ENCODE results near the gene KHDRBS1. TPM values are rescaled to one million over a fixed set of nuclear protein-coding genes. Genes with fewer than 3 reads are reported as not detected.
"Not testable (repeated sequence)": the region's sequence is repeated elsewhere in the genome, so short reads cannot be mapped to it uniquely, and the experiment has no call there.

KHDRBS1 gene
- total and polyA plus RNA-seq, 5 experiments from 2014 or later, result 92.1 to 130 (median 115) TPM

- no peaks in the 10 kb centered on the region for H3K27me3 Mint-ChIP-seq
- no peaks in the 10 kb centered on the region for H3K9me3 Mint-ChIP-seq
- no peak for DNase-seq
- POLR2A ChIA-PET, result no interaction called here
- peaks cover 0 to 79% (median 5%) of the 10 kb centered on the region in 3 donors for H3K36me3 Mint-ChIP-seq
- no peak overlapping the region for H3K4me3 Mint-ChIP-seq
- peaks cover 0 to 5% (median 3%) of the 10 kb centered on the region in 4 donors for H3K4me1 Mint-ChIP-seq
- peak overlapping the region in 4 of 10 donors; percentile 14 to 68 (median 44) for H3K27ac Mint-ChIP-seq
- ATAC-seq, result no peak
These were observed 32.1 kb downstream of the KHDRBS1 start for GRCh38 chr1:32045772-32046171.

- no peak for ATAC-seq
- H3K4me3 Mint-ChIP-seq, result no peak overlapping the region
- no peak for DNase-seq
- H3K27me3 Mint-ChIP-seq, result no peaks in the 10 kb centered on the region
- H3K9me3 Mint-ChIP-seq, result no peaks in the 10 kb centered on the region
- POLR2A ChIA-PET, result no interaction called here
- H3K27ac Mint-ChIP-seq, result peak overlapping the region in 3 of 10 donors; percentile 37 to 84 (median 75)
- H3K4me1 Mint-ChIP-seq, result peaks cover 0 to 5% (median 3%) of the 10 kb centered on the region in 4 donors
- H3K36me3 Mint-ChIP-seq, result peaks cover 0 to 78% (median 5%) of the 10 kb centered on the region in 3 donors
These were observed 34.0 kb downstream of the KHDRBS1 start for GRCh38 chr1:32047701-32048100.

GRCh38 chr1:32048440-32048839, 34.8 kb downstream of the KHDRBS1 start:
- Mint-ChIP-seq H3K27me3 (no peaks in the 10 kb centered on the region), H3K4me1 (peaks cover 0 to 5% (median 3%) of the 10 kb centered on the region in 4 donors), H3K27ac (peak overlapping the region in 6 of 10 donors; percentile 37 to 84 (median 58)), H3K36me3 (peaks cover 0 to 84% (median 5%) of the 10 kb centered on the region in 3 donors), H3K4me3 (no peak overlapping the region), H3K9me3 (no peaks in the 10 kb centered on the region)
- ATAC-seq (no peak), DNase-seq (no peak)
- POLR2A ChIA-PET, result no interaction called here

- Mint-ChIP-seq H3K27ac (peak overlapping the region in 6 of 10 donors; percentile 0 to 51 (median 14)), H3K36me3 (peaks cover 0 to 83% (median 2%) of the 10 kb centered on the region in 3 donors), H3K27me3 (no peaks in the 10 kb centered on the region), H3K9me3 (no peaks in the 10 kb centered on the region), H3K4me3 (no peak overlapping the region), H3K4me1 (peaks cover 0 to 5% (median 2%) of the 10 kb centered on the region in 4 donors)
- POLR2A ChIA-PET, result interaction anchor here (1.8 kb wide), 1 partner anchor 9 kb away, joined by 4 read pairs; no protein-coding TSS in a partner anchor
- DNase-seq, result no peak
- ATAC-seq, result no peak
These were observed 38.0 kb downstream of the KHDRBS1 start for GRCh38 chr1:32051706-32052105.

GRCh38 chr1:32052887-32053286, 39.2 kb downstream of the KHDRBS1 start:
- DNase-seq (no peak), ATAC-seq (no peak)
- no peaks in the 10 kb centered on the region for H3K9me3 Mint-ChIP-seq
- peak overlapping the region in 2 of 10 donors; percentile 51 to 65 for H3K27ac Mint-ChIP-seq
- POLR2A ChIA-PET, result interaction anchor here (1.3 kb wide), 1 partner anchor 20 kb away, joined by 3 read pairs; no protein-coding TSS in a partner anchor
- peaks cover 0 to 77% (median 2%) of the 10 kb centered on the region in 3 donors for H3K36me3 Mint-ChIP-seq
- H3K4me1 Mint-ChIP-seq, result peaks cover 0 to 4% (median 1%) of the 10 kb centered on the region in 4 donors
- no peak overlapping the region for H3K4me3 Mint-ChIP-seq
- H3K27me3 Mint-ChIP-seq, result no peaks in the 10 kb centered on the region

GRCh38 chr1:32055416-32055815, 41.7 kb downstream of the KHDRBS1 start:
- peaks cover 0 to 82% (median 4%) of the 10 kb centered on the region in 3 donors for H3K36me3 Mint-ChIP-seq
- no peaks in the 10 kb centered on the region for H3K27me3 Mint-ChIP-seq
- DNase-seq (no peak), ATAC-seq (no peak)
- no peak overlapping the region for H3K4me3 Mint-ChIP-seq
- POLR2A ChIA-PET, result interaction anchor here (0.6 to 1.4 kb wide), 2 partner anchors 53 to 311 kb away, joined by 5 to 6 read pairs; partner anchors contain the start of gene KPNA6
- no peaks in the 10 kb centered on the region for H3K9me3 Mint-ChIP-seq
- H3K4me1 Mint-ChIP-seq, result peaks cover 0 to 4% (median under 1%) of the 10 kb centered on the region in 4 donors
- peak overlapping the region in 7 of 10 donors; percentile 2 to 60 (median 47) for H3K27ac Mint-ChIP-seq

- no peak for DNase-seq
- no peak for ATAC-seq
- Mint-ChIP-seq H3K4me1 (peaks cover 0 to 4% (median under 1%) of the 10 kb centered on the region in 4 donors), H3K36me3 (peaks cover 0 to 84% (median 6%) of the 10 kb centered on the region in 3 donors), H3K27ac (peak overlapping the region in 7 of 10 donors; percentile 20 to 74 (median 53)), H3K4me3 (no peak overlapping the region), H3K27me3 (no peaks in the 10 kb centered on the region), H3K9me3 (no peaks in the 10 kb centered on the region)
- POLR2A ChIA-PET, result interaction anchor here (0.6 to 1.7 kb wide), 4 partner anchors 16 to 1123 kb away, joined by 3 to 6 read pairs (median 6); partner anchors contain the start of genes KPNA6 and TMEM39B
These were observed 42.9 kb downstream of the KHDRBS1 start for GRCh38 chr1:32056598-32056997.

- H3K4me3 Mint-ChIP-seq, result no peak overlapping the region
- POLR2A ChIA-PET, result interaction anchor here (0.6 to 3.2 kb wide), 4 partner anchors 10 to 741 kb away, joined by 4 to 11 read pairs (median 6); partner anchors contain the start of genes MARCKSL1 and TMEM39B
- peaks cover 2 to 13% (median 2%) of the 10 kb centered on the region in 4 donors for H3K4me1 Mint-ChIP-seq
- H3K27ac Mint-ChIP-seq, result peak overlapping the region; percentile 33 to 88 (median 70)
- no peak for DNase-seq
- H3K27me3 Mint-ChIP-seq, result no peaks in the 10 kb centered on the region
- H3K9me3 Mint-ChIP-seq, result no peaks in the 10 kb centered on the region
- no peak for ATAC-seq
- H3K36me3 Mint-ChIP-seq, result peaks cover 0 to 51% (median 4%) of the 10 kb centered on the region in 3 donors
These were observed 47.2 kb downstream of the KHDRBS1 start for GRCh38 chr1:32060914-32061313.

- H3K27me3 Mint-ChIP-seq, result no peaks in the 10 kb centered on the region
- H3K4me1 Mint-ChIP-seq, result peaks cover 3 to 21% (median 13%) of the 10 kb centered on the region in 4 donors
- H3K9me3 Mint-ChIP-seq, result no peaks in the 10 kb centered on the region
- POLR2A ChIA-PET, result interaction anchor here (1.0 to 3.2 kb wide), 3 partner anchors 9 to 50 kb away, joined by 3 to 11 read pairs (median 3); partner anchors contain the start of genes KPNA6 and TMEM39B
- H3K36me3 Mint-ChIP-seq, result peaks cover 0 to 40% (median 4%) of the 10 kb centered on the region in 3 donors
- H3K4me3 Mint-ChIP-seq, result no peak overlapping the region
- DNase-seq (no peak), ATAC-seq (no peak)
- peak overlapping the region in 9 of 10 donors; percentile 10 to 77 (median 47) for H3K27ac Mint-ChIP-seq
These were observed 49.2 kb downstream of the KHDRBS1 start for GRCh38 chr1:32062867-32063230.

GRCh38 chr1:32063261-32063681, 49.6 kb downstream of the KHDRBS1 start:
- DNase-seq (peak in 3 of 10 donors; percentile 36 to 43 (median 38)), ATAC-seq (peak; percentile 60 to 62)
- no peaks in the 10 kb centered on the region for H3K9me3 Mint-ChIP-seq
- H3K4me1 Mint-ChIP-seq, result peaks cover 3 to 21% (median 13%) of the 10 kb centered on the region in 4 donors
- POLR2A ChIA-PET, result interaction anchor here (0.6 to 3.2 kb wide), 4 partner anchors 9 to 174 kb away, joined by 3 to 11 read pairs (median 4); partner anchors contain the start of genes KPNA6 and TMEM39B
- H3K36me3 Mint-ChIP-seq, result peaks cover 0 to 36% (median 3%) of the 10 kb centered on the region in 3 donors
- H3K27ac Mint-ChIP-seq, result peak overlapping the region in 9 of 10 donors; percentile 32 to 88 (median 70)
- no peaks in the 10 kb centered on the region for H3K27me3 Mint-ChIP-seq
- no peak overlapping the region for H3K4me3 Mint-ChIP-seq

- Mint-ChIP-seq H3K27ac (peak overlapping the region in 6 of 10 donors; percentile 14 to 32 (median 25)), H3K36me3 (peaks cover 0 to 11% (median 2%) of the 10 kb centered on the region in 3 donors), H3K4me1 (peaks cover 8 to 21% (median 17%) of the 10 kb centered on the region in 4 donors)
- not testable (repeated sequence) for DNase-seq, H3K9me3 Mint-ChIP-seq, H3K4me3 Mint-ChIP-seq, H3K27me3 Mint-ChIP-seq
- ATAC-seq, result peak in 1 of 2 donors; percentile 9
- POLR2A ChIA-PET, result interaction anchor here (0.7 kb wide), 2 partner anchors 91 to 252 kb away, joined by 3 read pairs; no protein-coding TSS in a partner anchor
These were observed 52.2 kb downstream of the KHDRBS1 start for GRCh38 chr1:32065613-32066488.

- Mint-ChIP-seq H3K27me3 (no peaks in the 10 kb centered on the region), H3K27ac (peak overlapping the region in 8 of 10 donors; percentile 6 to 72 (median 29)), H3K9me3 (no peaks in the 10 kb centered on the region), H3K36me3 (peaks cover 0 to 4% (median 0%) of the 10 kb centered on the region in 3 donors), H3K4me1 (peaks cover 8 to 21% (median 17%) of the 10 kb centered on the region in 4 donors), H3K4me3 (no peak overlapping the region)
- ATAC-seq, result peak; percentile 48 to 51
- POLR2A ChIA-PET, result interaction anchor here (0.7 to 1.0 kb wide), 3 partner anchors 92 to 252 kb away, joined by 3 read pairs; no protein-coding TSS in a partner anchor
- DNase-seq, result peak in 1 of 10 donors; percentile 4
These were observed 52.8 kb downstream of the KHDRBS1 start for GRCh38 chr1:32066489-32066873.
